ENCODE results near the gene NFE2L1.

- TF ChIP-seq POLR2A (IDR thresholded peaks at IDR 0.05) (no peak), CTCF (IDR thresholded peaks at IDR 0.05) (no peak)
Observed at GRCh38 chr17:48025904-48026501, 22.2 kb upstream of the NFE2L1 start.
